NCI-H345 (cell line): Measurements from ENCODE around the gene LRIT2.
A peak's percentile ranks its signal among the peaks of the same experiment; 100 is the strongest.
"Not testable (repeated sequence)": the region's sequence is repeated elsewhere in the genome, so short reads cannot be mapped to it uniquely, and the experiment has no call there.

Experiments
- DNase-seq: peaks from one replicate; lab custom pipeline; 2025; lab: John Stamatoyannopoulos, UW

Gene LRIT2

GRCh38 chr10:84184517-84184916 is 40.8 kb downstream of the LRIT2 start:
- peak; percentile 11 for DNase-seq

GRCh38 chr10:84181631-84182030 is 43.7 kb downstream of the LRIT2 start:
- no peak for DNase-seq

GRCh38 chr10:84180386-84180785 is 45.0 kb downstream of the LRIT2 start:
- not testable (repeated sequence) for DNase-seq

- DNase-seq, result peak; percentile 94
These were observed 46.2 kb downstream of the LRIT2 start for GRCh38 chr10:84179059-84179710.

GRCh38 chr10:84178160-84178609 is 47.2 kb downstream of the LRIT2 start:
- DNase-seq, result no peak

- DNase-seq, result peak; percentile 8
These were observed 47.7 kb downstream of the LRIT2 start for GRCh38 chr10:84177541-84178141.

DNA sequence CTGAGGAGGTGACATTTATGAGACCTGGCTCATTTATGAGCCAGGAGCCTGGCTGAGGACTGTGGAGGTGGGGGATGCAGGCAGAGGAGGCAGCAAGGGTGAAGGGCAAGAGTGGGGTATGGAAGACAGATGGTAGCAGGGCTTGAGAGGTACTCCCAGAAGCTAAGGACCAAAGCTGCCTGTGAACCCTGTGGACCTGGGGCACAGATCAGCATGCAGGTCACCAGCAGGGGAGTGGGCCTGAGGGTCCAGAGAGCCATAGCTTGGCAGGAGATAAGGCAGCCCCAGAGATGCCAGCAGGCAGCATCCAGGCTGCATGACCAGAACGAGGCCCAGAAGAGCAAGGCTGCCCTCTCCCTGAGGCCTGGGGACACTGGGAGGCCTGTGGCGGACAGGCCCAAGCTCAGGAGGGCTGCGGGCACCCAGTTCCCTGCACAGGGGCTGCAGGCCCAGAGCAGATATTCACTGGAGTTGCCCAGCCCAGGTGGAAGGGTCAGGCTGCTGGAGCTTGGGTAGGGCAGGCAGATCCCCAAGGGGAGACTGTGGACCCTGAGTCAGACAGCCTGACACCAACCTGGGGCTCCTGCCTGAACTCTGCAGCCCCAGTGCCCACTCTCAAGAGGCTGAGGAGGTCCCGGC is 48.4 kb downstream of the LRIT2 start:
- no peak for DNase-seq

DNA sequence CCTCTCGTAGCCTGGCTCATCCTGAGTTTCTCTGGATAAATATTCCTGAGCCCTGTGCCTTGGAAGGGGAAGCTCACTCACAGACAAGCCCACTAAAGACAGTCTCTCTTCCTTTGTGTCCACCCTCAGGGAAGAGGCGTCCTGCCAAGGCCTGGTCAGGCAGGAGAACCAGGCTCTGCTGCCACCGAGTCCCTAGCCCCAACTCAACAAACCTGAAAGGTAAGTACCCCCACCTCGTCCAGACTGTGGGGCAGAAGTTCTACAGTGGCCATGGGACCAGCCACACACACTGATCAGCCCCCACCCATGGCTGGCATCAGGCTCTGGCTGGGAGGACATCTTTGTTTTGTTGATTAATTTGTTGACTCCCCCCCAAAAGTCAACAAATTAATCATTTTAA is 49.0 kb downstream of the LRIT2 start:
- no peak for DNase-seq

DNA sequence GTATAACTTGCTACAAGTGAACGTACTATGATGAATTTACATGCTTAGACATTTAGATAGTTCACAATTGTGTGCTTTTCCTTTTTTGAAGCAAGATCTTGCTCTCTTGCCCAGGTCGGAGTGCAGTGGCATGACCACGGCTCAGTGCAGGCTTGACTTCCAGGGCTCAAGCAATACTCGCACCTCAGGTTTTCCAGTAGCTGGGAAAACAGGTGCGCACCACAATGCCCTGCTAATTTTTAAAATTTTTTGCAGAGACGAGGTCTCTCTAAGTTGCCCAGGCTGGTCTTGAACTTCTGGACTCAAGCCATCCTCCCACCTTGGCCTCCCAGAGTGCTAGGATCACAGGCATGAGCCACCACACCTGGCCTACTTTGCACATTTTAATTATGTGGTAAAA is 49.9 kb downstream of the LRIT2 start:
- DNase-seq, result no peak

DNA sequence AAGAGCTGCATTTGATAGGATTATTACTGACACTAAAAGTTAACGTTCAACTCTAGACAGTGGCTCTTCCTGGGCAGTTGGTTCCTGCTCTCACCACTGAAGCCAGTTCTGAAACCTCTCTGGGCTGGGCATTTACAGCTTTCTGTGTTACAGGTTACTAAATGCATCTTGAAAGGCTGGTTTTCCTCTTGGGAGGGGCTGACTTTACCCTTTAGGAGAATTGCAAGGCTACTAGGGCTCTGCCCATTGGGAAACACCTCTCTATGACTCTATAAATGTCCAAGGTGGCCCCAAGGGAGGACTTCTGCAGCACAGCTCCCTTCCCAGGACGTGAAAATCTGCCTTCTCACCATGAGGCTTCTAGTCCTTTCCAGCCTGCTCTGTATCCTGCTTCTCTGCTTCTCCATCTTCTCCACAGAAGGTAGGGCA is 51.8 kb downstream of the LRIT2 start, which contains the start of gene GPR15LG:
Gene GPR15LG (plus strand): TSS at position 301 of the 429 bp plus-strand sequence. CDS start 51 bp downstream, at position 352.
- no peak for DNase-seq

DNA sequence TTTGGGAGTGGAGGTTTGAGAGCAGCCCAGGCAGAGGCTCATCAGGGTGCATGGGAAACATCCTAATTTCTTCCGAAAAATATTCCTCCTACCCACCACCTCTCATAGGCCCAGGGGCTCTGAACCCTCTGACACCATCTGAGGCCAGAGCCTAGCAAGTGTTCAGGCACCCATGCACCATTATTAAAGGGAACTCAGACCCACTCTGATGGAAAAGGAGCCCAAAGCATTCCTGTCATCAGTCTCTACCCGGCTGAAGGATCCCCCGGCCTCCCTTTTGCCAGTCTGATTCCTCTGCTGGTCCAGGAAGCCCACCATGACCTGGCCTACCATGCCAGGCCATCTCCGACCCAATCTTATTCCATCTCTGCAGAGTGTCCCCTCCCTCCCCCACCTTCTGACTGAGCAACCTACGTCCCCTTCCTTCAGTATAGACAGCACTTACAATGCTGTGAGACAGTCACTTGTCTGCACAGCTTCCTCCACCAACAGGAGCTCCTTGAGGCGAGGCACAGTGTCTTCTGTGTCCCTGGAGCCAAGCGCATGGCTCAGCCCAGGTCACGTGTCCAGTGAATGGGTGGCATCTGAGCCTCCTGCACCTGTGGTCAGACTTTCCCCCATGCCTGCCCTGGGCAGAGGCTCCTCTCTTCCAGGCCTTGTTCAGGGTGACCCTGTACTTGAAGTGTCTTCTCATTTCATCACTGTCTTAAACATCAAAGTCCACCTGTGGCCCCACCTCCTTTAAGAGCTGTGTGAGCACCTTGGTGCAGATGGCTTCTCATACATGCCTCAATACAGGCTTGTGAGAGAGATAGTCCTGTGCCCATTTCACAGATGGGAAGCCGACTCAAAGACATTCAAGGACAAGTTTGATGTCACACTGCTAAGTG is 52.6 kb downstream of the LRIT2 start:
- no peak for DNase-seq

GRCh38 chr10:84171700-84172466 is 53.5 kb downstream of the LRIT2 start:
- DNase-seq, result not testable (repeated sequence)

- DNase-seq, result not testable (repeated sequence)
These were observed 54.1 kb downstream of the LRIT2 start for GRCh38 chr10:84171237-84171636.
